Epithelial cell of proximal tubule (primary cell): ENCODE measurements around the gene OR10S1. TPM values are rescaled to one million over a fixed set of nuclear protein-coding genes. Genes with fewer than 3 reads are reported as not detected.
"Not testable (repeated sequence)": the region's sequence is repeated elsewhere in the genome, so short reads cannot be mapped to it uniquely, and the experiment has no call there.

Source experiments
- DNase-seq: peaks from one replicate; pipeline ENCODE4 v3.0.0-alpha.2; 2011; ENCODE audit warnings: low read depth
- H3K4me3 ChIP-seq: 2 replicates; pipeline ENCODE4 v1.5.1; 2011; ENCODE audit warnings: low read depth, mild to moderate bottlenecking, low read length
- CTCF ChIP-seq: conservative IDR thresholded peaks from 2 replicates; pipeline ENCODE4 v1.5.1; 2012; ENCODE audit warnings: low read depth, mild to moderate bottlenecking, low read length
- total RNA-seq: library from RNA; depleted of rRNA; stranded (reverse); fragments of >200 nt; gene quantifications from 2 replicates; pipeline ENCODE4 v1.2.3, GENCODE V29; 2015

Gene OR10S1
- total RNA-seq: not detected in 2 replicates

GRCh38 chr11:123977731-123978347 is at the start of gene OR10S1:
Gene OR10S1, minus strand, starts transcription at chr11:123977781. Its CDS starts 117 bp downstream, at chr11:123977664.
- DNase-seq: no peak
- H3K4me3 ChIP-seq: no peak within 1 kb of the TSS
- TF ChIP-seq CTCF: no peak

GRCh38 chr11:124026498-124026897 is 48.9 kb upstream of the OR10S1 start, which contains the start of gene OR10G8:
Gene OR10G8, plus strand, starts transcription at chr11:124026798. Its CDS starts 2,825 bp downstream, at chr11:124029623.
- DNase-seq: no peak
- no peak within 1 kb of the TSS for H3K4me3 ChIP-seq
- no peak for TF ChIP-seq CTCF

- not testable (repeated sequence) for H3K4me3 ChIP-seq, DNase-seq
These were observed 38.3 kb upstream of the OR10S1 start for GRCh38 chr11:124015837-124016236.

- TF ChIP-seq CTCF: no peak
- H3K4me3 ChIP-seq: no peak within 1 kb of the TSS
- no peak for DNase-seq
These were observed 35.1 kb upstream of the OR10S1 start, which contains the start of gene OR10G4 for GRCh38 chr11:124012697-124013096. Gene OR10G4, plus strand, starts transcription at chr11:124012997. Its CDS starts 2,578 bp downstream, at chr11:124015575.

- no peak for DNase-seq
- no peak within 1 kb of the TSS for H3K4me3 ChIP-seq
- no peak for TF ChIP-seq CTCF
These were observed 17.5 kb upstream of the OR10S1 start, which contains the start of gene OR10G6 for GRCh38 chr11:123995119-123995518. Gene OR10G6, minus strand, starts transcription at chr11:123995161. Its CDS starts 0 bp downstream, at chr11:123995161.

GRCh38 chr11:123979311-123979710 is 1.7 kb upstream of the OR10S1 start:
- H3K4me3 ChIP-seq: no peak overlapping the region
- DNase-seq: no peak
- no peak for TF ChIP-seq CTCF

GRCh38 chr11:123976770-123977560 is 616 bp downstream of the OR10S1 start:
- no peak for DNase-seq
- no peak overlapping the region for H3K4me3 ChIP-seq
- TF ChIP-seq CTCF: no peak
